Left renal cortex interstitium (tissue), 4 donors: ENCODE measurements around the gene PLA2G2D. TPM values are rescaled to one million over a fixed set of nuclear protein-coding genes. Genes with fewer than 3 reads are reported as not detected.

Source experiments
- DNase-seq, 4 donors: peaks; one replicate each; pipeline ENCODE4 v3.0.0-alpha.2; 2013; ENCODE audit warnings: low read depth in 4 of 4, low spot score in 2 of 4, missing footprints in 1 of 4
- polyA plus RNA-seq, 4 donors: library from polyadenylated mRNA; unstranded; fragments of 120-200 nt; gene quantifications; one replicate each; pipeline ENCODE4 v1.2.1, GENCODE V29; 2013; ENCODE audit not compliant: insufficient read length in 4 of 4

The PLA2G2D gene
- polyA plus RNA-seq, 4 donors: 0.05 to 0.06 (median 0.06) TPM; not detected in 1

DNA sequence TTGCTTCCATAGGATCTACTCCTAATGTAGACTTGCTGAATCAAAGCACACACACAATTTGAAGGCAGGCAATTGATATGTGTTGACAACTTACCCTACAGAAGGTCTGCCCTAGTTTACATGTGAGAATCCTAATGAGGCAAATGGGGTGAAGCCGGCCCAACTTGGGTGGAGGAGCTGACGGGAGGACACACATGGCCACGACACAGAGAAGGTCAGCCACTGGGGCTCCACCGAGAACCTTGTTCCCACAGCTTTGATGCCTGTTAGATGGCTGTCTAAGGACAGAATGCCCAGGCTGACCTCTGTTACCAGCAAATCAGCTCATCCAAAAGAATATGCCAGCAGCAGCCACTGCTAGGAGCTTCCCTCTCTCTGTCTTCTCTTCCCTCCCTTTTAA, 1.5 kb upstream of the PLA2G2D start:
- DNase-seq: no peak

DNA sequence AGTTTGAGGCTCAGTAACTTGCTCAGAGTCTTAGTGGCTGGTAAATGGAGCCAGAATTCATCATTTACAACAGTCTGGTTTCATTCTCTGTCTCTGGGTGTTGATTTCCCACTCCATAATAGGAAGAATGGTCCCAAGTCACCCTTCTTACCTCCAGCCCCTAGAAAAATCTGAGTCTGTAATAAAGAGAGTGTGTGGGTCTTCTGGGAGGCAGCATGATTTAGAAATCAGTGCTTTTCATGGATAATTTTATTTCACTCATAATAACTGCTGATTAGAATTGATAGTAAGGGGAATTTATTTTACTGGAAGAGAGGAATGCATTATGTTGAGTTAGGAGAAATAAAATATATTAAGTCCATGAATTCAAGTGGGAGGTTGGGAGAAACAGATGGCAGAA, 2.1 kb downstream of the PLA2G2D start:
- no peak for DNase-seq

DNA sequence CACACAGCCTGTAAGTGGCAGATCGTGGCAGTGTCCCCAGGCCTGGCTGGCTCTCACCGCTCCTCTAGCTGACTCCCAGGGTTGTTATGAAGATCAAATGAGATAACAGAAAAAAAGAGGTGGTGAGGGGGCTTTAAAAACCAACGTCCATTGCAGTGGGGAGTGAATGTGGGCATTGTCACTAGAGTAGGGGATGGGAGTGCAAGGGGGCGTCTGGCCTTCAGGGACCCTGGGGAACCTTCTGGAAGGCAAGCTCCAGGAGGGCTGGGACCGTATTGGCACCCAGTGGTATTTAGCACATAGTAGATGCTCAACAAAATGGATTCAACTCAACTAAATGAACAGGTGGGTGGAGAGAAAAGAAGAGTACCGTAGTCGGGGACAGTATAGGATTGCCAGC, 3.4 kb downstream of the PLA2G2D start:
- DNase-seq: no peak

DNA sequence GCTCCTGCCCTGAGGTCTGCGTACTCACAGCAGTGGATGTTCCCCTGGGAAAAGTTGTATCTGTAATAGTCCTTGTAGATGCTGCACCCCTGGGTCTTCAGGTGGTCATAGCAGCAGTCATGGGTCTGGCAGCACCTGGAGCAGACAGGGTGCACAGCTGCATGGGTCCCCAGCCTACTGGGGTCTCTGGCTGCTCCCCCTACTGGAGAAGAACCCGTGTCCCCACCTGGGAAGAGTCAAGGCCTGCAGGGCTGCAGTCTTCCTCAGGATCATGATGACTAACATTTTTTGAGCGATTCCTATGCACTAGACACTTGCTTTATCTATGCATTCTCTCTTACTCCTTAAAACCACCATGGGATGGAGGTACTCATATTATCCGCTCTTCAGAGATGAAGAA, 3.9 kb downstream of the PLA2G2D start:
- no peak for DNase-seq

DNA sequence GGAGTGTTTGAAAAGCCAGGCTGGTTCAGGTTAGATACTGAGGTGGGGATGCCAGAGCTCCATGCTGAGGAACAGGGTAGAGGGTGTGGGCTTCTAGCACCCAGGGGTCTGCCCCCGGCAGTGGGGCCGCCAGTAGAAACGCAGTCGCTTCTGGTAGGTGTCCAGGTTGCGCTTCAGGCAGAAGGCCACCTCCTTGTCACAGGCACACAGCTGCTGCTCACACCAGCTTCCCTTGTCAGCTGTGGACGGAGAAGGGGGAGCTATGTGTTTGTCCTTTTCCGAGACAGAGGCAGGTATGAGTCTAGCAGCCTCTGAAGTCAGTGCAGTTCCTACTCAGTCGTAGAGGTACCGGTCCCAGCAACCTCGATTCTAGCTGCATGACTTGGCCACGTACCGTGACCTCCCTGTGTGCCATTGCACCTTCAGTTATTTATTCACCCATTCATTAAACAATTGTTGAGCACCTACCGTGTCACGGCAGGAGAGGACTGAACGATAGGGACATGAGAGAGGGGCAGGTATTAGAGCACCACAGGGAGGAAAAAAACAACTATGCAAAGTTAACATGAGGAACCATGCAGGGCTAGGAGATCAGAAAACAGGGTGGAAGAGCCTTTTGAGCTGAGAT, 5.2 kb downstream of the PLA2G2D start:
- no peak for DNase-seq

DNA sequence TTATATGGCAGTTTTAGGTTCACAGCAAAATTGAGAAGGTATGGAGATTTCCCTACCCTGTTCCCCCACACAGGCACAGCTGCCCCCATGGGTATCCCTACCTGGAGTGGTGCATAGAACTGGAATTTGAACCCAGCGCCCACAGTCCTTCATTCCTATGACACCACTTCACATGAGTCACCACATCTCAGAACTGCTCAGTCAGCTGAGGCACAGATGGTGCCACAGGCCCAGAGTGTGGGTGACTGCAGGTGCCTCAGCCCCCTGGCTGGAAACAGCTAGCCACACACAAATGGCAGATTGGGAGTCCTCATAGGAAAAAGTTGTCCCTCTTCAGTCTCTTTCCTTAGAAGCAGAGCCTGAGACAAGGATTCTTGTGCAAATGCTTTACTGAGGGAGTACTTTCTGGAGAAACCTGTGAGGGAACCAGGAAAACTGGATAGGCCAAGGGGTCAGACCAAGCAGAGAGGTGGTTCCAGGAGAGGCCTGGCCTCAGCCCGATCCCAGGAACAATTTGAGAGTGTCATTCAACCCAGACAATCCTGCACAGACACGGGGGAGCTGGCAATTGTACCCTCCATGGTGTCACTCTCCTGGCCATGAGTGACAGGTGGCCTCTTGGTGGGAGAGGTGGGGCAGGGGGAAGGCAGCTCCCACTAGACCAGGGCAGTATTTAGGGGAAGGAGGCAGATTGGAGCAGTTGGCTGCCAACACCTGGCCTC, 6.9 kb downstream of the PLA2G2D start:
- DNase-seq: no peak

DNA sequence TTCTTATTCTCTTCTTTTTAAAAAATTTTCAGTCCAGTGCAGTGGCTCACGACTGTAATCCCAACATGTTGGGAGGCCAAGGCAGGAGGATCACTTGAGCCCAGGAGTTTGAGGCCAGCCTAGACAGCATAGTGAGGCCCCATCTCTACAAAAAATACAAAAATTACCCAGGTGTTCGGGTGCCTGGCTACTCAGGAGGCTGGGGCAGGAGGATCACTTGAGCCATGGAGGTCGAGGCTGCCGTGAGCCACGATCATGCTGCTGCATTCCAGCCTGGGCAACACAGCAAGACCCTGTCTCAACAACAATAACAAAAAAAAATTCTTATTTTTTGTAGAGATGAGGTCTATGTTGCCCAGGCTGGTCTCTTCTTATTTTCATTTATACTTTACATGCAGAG, 7.9 kb downstream of the PLA2G2D start:
- no peak for DNase-seq

DNA sequence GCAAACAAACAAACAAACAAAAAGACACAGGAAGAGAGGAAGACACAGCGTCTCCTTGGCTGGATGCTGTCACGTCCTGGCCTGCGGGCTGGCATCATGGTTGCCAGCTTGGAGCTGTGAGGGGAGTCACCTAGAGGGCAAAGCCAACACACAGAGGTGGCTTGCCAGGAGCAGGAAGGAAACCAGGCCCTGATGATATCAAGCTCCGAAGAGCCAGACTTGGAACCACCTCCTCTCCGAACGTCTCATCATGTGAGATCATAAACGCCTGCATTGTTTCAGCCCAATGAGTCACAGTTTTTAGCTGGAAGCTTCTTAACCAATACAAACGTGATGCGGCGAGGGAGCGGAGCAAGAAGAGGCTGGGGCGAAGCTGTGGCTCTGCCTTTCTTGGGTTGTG, 8.7 kb downstream of the PLA2G2D start:
- no peak for DNase-seq

DNA sequence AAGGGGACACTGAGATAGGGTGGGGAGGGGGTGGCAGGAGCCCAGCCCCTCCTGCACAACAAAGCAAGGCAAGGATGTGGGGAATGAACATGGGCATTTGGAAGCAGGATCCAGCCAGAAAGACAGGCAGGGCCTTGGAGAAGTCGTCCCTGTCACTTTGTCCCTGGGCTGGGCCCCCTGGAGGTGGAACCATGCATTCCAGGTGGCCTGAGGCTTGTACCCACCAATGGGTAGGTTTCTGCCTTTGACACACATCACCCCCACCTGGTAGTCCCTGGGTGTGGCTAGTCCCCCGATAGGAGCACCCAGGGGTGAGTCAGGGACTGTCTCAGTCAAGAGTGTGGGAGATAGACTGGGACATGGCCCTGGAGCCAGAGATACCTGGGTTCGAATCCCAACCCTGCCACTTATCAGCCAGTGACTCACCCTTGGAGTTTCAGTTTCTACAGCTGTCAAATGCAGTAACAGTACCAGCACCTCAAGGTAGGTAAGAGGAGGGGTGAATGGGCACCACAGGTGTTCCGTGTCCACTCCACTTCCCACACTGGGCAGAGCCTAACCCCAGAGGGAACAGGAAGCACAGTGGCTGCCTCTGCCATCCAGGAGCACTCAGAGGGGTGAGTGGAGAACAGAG, 10.0 kb downstream of the PLA2G2D start:
- DNase-seq: no peak

DNA sequence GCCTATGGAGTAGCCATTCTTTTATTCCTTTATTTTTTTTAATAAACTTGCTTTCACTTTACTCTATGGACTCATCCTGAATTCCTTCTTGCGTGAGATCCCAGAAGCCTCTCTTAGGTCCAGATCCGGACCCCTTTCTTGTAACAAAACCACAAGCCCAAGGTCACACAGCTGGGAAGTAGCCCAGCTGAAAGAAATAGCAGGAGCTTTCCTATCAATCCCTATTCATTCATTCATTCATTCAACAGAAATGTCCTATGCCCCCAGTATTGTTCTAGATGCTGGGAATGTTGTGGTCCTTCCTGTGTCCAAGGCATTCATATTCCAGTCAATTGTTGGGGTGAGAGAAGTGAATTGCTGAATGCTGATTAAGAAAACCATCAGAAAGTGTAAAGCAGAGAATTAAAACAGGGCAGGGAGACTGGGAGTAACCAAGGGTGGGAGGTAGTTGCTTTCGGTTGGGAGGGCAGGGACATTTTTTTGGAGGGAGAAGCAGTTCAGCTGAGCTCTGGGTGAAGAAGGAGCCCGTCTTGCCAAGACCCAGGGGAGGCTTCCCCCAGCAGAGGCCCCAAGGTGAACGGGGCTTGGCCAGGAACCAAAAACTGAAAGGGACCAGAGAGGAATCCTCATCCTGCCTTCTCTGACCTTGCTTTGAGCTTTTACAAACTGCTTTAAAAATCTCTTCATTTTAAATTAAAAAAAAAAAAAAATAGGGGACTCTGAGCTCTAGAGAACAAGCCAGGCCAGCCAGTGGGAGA, 10.8 kb downstream of the PLA2G2D start:
- DNase-seq: no peak

DNA sequence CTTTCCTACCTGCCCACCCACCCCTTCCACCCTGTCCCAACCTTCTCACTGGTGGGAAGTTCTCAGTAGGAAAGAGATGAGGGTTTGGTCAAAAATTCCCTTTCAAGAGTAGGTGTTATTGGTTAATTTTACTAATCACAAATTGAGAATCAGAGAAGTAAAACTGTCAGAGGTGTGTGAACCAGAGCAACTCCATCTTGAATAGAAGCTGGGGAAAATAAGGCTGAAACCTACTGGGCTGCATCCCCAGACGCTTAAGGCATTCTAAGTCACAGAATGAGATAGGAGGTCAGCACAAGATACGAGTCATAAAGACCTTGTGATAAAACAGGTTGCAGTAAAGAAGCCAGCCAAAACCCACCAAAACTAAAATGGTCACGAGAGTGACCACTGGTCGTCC, 11.5 kb downstream of the PLA2G2D start:
- DNase-seq: no peak

DNA sequence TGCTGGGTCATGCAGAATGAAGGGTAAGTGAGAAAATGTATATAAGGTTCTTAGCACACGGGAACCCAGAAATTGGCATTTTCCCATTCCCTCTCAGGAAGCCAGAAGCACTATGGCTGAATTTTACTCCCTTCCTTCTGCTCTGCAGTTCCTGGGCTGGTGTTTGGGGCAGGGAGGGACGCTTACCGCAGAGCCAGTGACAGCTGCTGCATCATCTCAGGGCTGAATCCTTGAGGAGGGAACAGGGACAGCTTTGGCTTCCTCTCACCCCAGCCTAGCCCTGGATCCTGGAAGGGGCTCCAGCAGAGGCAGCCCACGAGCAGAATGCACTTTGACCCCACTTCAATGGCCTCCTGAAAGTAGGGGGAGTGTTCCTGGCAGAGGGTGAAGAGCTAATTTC, 12.0 kb downstream of the PLA2G2D start:
- no peak for DNase-seq

DNA sequence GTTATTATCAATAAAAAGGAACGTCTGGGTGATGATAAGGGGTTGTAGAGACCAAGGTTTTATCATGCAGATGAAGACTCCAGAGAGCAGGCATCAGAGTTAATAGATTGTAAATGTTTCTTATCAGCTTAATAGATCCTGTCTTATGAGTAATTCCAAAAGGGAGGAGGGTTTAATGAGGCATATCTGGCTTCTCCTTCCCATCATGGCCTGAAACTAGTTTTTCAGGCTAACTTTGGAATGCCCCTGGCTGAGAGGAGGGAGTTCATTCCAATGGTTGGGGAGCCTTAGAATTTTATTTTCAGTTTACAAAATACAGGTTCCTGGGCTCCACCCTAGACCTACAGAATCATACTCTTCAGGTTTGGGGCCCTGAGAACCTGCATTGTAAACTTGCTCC, 13.5 kb downstream of the PLA2G2D start:
- DNase-seq: no peak

DNA sequence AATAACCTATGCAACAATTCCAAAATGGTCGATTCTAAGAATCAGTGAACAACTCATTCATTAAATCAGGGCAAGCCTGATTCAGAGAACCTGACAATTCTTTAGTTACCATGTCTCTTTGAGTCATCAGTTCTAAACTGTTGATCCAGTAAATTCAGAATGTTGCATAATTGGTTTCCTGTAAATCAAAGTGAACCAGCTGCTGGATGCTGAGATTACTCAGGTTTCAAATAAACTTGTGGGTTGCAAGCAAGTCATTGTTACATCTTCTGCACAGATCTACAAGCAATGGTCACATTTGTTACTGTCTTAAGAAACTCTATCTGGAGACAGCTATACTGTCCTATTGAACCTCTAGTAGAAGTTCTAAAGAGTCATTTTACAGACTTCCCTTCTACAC, 16.5 kb downstream of the PLA2G2D start:
- DNase-seq: no peak

DNA sequence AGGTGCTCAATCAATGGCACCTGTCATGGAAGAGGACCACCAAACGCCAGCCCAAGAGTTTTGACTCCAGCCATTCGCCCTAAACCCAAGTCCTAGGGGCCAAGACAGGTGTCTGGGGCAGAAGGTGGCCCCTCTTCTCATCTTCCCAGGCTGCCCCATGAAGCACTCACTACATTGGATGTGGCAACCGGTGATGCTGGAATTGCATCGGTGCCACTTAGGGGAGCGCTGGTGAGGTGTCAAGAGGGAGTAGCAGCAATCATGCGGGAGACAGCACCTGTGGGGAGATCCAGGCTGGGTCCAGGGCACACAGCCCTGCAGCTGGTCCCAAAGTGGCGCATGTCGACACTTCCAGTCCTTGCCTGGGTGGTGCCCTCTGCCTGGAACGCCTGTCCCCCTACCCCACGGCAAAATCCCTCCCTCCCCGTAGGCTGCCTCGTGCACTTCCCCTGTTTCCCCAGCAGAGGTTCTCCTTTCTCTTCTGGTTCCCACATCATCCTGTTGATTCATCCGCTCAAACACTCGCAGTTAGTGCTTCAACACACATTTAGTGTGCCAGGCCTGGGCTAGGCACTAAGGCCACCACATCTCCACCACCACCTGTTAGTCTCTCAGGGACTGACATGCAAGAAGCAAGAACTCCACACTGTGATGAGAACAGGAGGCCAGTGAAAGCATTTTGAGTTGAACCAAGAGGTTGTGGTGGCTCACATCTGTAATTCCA, 18.5 kb downstream of the PLA2G2D start:
- DNase-seq: no peak

DNA sequence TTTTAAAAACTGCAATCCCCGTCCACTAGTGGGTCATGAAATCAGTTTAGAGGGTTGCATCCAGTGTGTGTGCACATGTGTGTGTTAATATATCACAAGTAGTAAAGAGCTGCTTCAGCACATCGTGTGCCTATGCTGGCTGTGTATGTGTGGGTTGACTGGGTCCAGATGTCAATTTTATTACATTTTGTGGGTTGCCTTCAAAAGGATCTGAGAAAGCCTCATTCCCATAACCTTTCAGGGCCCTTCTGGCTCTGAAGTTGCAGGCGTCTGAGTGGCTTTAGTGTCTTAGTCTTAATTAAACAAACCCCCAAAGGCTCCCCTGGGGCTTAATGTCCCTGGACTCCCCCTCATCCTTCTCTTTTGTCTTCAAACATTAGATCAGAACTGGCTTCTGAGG, 19.8 kb downstream of the PLA2G2D start:
- DNase-seq: no peak

DNA sequence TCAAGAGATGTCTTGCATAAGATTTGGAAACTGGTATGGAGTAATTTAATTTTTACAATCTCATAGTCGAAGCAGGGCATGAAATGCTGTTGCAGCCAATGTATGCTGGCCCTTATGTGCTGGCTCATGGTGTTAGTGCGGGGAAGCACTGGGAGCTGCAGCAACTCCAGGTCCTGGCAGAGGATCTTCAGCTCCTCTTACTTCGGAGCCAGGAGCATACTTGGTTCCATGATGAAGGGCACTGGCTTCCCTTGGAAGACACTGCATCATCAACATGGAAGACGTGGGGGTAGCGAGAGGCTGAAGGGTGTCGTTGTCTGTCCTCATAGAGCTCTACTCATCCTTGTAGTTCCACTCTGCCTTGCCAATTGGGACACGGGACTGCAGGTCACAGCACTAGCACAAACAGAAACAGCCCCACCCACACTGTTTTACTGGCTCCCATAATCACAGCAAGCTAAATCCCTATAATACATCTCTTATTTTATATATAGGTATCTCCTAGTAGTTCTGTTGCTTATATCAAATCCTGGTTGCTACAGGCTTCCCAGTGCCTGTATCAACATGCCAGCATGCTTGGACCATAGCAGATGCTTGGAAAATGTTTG, 22.4 kb downstream of the PLA2G2D start:
- DNase-seq: no peak

DNA sequence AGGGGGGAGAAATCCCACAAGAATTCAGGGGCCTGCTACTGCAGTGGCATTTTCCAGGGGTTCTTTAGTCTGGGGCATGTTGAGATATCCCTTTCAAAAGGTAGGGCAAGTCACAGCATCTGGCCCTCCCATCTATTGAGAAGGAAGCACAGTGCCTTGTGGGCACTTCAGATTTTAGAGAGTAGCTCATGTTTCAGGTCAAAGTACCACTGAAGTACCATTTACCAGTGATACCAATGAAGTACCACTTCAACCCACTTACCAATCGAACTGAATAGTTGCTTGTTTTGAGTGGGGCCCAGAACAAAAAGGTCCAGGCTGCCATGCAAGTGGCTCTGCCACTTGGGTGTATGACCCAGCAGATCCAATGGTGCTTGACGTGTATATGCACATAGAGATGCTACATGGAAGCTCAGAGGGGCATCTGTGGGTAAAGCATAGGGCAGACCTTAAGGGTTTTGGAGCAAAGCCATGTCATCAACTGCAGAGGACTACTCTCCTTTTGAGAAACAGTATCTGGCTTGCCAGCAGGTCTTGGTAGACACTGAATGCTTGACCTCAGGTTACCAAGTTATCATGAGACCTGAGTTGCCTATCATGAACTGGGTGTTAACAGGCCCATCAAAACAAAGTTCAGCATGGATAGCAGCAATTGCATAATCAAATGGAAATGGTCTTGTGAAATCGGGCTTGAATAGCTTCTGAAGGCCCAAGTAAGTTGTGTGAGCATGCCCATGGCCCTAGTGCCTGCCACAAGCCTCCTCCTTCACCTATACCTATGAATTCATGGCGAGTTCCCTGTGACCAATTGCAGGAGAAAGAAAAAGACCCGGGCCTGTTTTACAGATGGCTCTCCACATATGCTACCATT, 23.5 kb downstream of the PLA2G2D start:
- DNase-seq: no peak

DNA sequence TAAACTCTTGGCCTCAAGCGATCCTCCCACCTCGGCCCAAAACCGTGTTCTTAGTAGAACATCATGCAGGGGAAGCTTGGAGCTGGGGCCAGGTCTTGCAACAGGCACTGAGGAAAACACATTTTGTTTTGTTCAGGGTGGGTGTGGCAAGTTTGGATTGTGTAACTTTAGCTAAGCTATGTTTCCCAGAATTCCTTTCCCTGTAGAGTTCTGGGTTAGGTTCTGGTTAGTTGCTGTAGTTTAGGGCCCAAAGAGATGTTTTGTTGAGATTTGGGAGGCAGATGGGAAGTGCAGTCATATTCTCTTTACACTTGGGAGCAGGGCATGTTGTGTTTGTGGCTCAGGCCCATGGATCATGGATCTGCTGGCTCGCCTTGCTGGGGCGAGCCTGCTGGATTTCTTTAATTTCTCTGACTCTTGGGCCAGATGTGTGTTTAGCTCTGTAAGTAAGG, 25.4 kb downstream of the PLA2G2D start:
- no peak for DNase-seq
